CD4-positive, alpha-beta T cell treated with Interleukin-10 for 1 hour (primary cell): ENCODE results near the gene OGG1.

Experiments used
- DNase-seq: peaks from one replicate; pipeline ENCODE4 v3.0.0-alpha.2; 2020

The OGG1 gene

GRCh38 chr3:9729419-9729818 lies 20.3 kb upstream of the OGG1 start:
- no peak for DNase-seq

GRCh38 chr3:9730657-9731205 lies 19.0 kb upstream of the OGG1 start:
- DNase-seq, result no peak

- peak; percentile 100 for DNase-seq
Measured at GRCh38 chr3:9731206-9732079, 18.3 kb upstream of the OGG1 start, which contains the start of gene BRPF1. Gene BRPF1 (plus strand): TSS chr3:9731735. CDS start chr3:9734141, 2,406 bp downstream.

- peak; percentile 61 for DNase-seq
Measured at GRCh38 chr3:9732080-9732739, 17.5 kb upstream of the OGG1 start.

GRCh38 chr3:9732740-9733115 lies 17.0 kb upstream of the OGG1 start:
- DNase-seq, result no peak

GRCh38 chr3:9736831-9737230 lies 12.9 kb upstream of the OGG1 start:
- no peak for DNase-seq

GRCh38 chr3:9739181-9739580 lies 10.6 kb upstream of the OGG1 start:
- no peak for DNase-seq

GRCh38 chr3:9742560-9742959 lies 7.2 kb upstream of the OGG1 start:
- DNase-seq, result no peak

GRCh38 chr3:9743548-9743947 lies 6.2 kb upstream of the OGG1 start:
- DNase-seq, result no peak

- DNase-seq, result no peak
Measured at GRCh38 chr3:9744162-9744561, 5.6 kb upstream of the OGG1 start.

- no peak for DNase-seq
Measured at GRCh38 chr3:9745521-9745920, 4.2 kb upstream of the OGG1 start.

- DNase-seq, result no peak
Measured at GRCh38 chr3:9746330-9746729, 3.4 kb upstream of the OGG1 start.

GRCh38 chr3:9747267-9747666 lies 2.5 kb upstream of the OGG1 start:
- DNase-seq, result no peak

- no peak for DNase-seq
Measured at GRCh38 chr3:9748031-9748430, 1.7 kb upstream of the OGG1 start.

- DNase-seq, result no peak
Measured at GRCh38 chr3:9749296-9749644, 482 bp upstream of the OGG1 start.

GRCh38 chr3:9750556-9751411 lies 1.0 kb downstream of the OGG1 start:
- DNase-seq, result no peak

GRCh38 chr3:9754678-9755077 lies 4.9 kb downstream of the OGG1 start:
- no peak for DNase-seq

- DNase-seq, result no peak
Measured at GRCh38 chr3:9757427-9757826, 7.7 kb downstream of the OGG1 start.

- no peak for DNase-seq
Measured at GRCh38 chr3:9760779-9761505, 11.2 kb downstream of the OGG1 start.

- no peak for DNase-seq
Measured at GRCh38 chr3:9761919-9762318, 12.2 kb downstream of the OGG1 start.

GRCh38 chr3:9762871-9763270 lies 13.1 kb downstream of the OGG1 start:
- no peak for DNase-seq

- DNase-seq, result no peak
Measured at GRCh38 chr3:9765865-9766264, 16.1 kb downstream of the OGG1 start.

GRCh38 chr3:9767418-9767817 lies 17.7 kb downstream of the OGG1 start:
- no peak for DNase-seq
